Measurements from ENCODE around the gene DCTD. TPM values are rescaled to one million over a fixed set of nuclear protein-coding genes. Genes with fewer than 3 reads are reported as not detected.

DCTD gene
- total and polyA plus RNA-seq, 2 experiments from 2014 or later, result 133 to 170 TPM

- in situ Hi-C loops (cut with MboI), result no loop called here
- H3K9me3 ChIP-seq (ENCODE audit: low read depth), result no peaks in the 10 kb centered on the region
- no peaks in the 10 kb centered on the region for H3K4me1 ChIP-seq (ENCODE audit: insufficient read depth)
- no peak overlapping the region for H3K27ac ChIP-seq
- no peak overlapping the region for H2AFZ ChIP-seq
- DNase-seq, result no peak
- H3F3A ChIP-seq (ENCODE audit: insufficient read depth), result 0 out of 2 replicates have a peak, but pooled peaks cover 5% of the 10 kb centered on the region
- TF ChIP-seq EZH2 (IDR thresholded peaks at IDR 0.05; ENCODE audit: insufficient read depth, poor library complexity, severe bottlenecking) (no peak), EZH2phosphoT487 (IDR thresholded peaks at IDR 0.05; ENCODE audit: insufficient read depth, low read depth) (no peak)
- no peaks in the 10 kb centered on the region for H4K20me1 ChIP-seq (ENCODE audit: insufficient read depth)
- H3K4me2 ChIP-seq (ENCODE audit: unreplicated experiment), result no peak overlapping the region
- H3K79me2 ChIP-seq (ENCODE audit: insufficient read depth), result peaks cover 50% of the 10 kb centered on the region
- H3K27me3 ChIP-seq (replicated peaks; ENCODE audit: insufficient read depth), result no peaks in the 10 kb centered on the region
- no peak overlapping the region for H3K9ac ChIP-seq
- WGBS, 2 experiments (ENCODE audit: low coverage in 1 of 2, low lambda C conversion rate in 2 of 2, missing lambda C conversion rate in 2 of 2), result 91 to 94% methylated on average over 20 of the region's 20 CpGs
- peaks cover 43% of the 10 kb centered on the region for H3K36me3 ChIP-seq (ENCODE audit: low read depth)
- no peak overlapping the region for H3K4me3 ChIP-seq
- H3K9me2 ChIP-seq (ENCODE audit: insufficient read depth), result no peaks in the 10 kb centered on the region
Measured at GRCh38 chr4:182897601-182898478, 19.3 kb downstream of the DCTD start.

- Histone ChIP-seq H3F3A (ENCODE audit: insufficient read depth) (0 out of 2 replicates have a peak, but pooled peaks cover 5% of the 10 kb centered on the region), H4K20me1 (ENCODE audit: insufficient read depth) (no peaks in the 10 kb centered on the region), H3K27ac (no peak overlapping the region), H3K4me1 (ENCODE audit: insufficient read depth) (no peaks in the 10 kb centered on the region), H3K27me3 (replicated peaks; ENCODE audit: insufficient read depth) (no peaks in the 10 kb centered on the region), H3K9ac (no peak overlapping the region), H3K4me3 (no peak overlapping the region), H3K9me2 (ENCODE audit: insufficient read depth) (no peaks in the 10 kb centered on the region), H3K9me3 (ENCODE audit: low read depth) (no peaks in the 10 kb centered on the region), H3K4me2 (ENCODE audit: unreplicated experiment) (no peak overlapping the region), H2AFZ (no peak overlapping the region), H3K36me3 (ENCODE audit: low read depth) (peaks cover 42% of the 10 kb centered on the region), H3K79me2 (ENCODE audit: insufficient read depth) (peaks cover 36% of the 10 kb centered on the region)
- 94 to 98% methylated on average over 8 of the region's 8 CpGs for WGBS, 2 experiments (ENCODE audit: low coverage in 1 of 2, low lambda C conversion rate in 2 of 2, missing lambda C conversion rate in 2 of 2)
- DNase-seq, result no peak
- in situ Hi-C loops (cut with MboI), result no loop called here
- TF ChIP-seq EZH2phosphoT487 (IDR thresholded peaks at IDR 0.05; ENCODE audit: insufficient read depth, low read depth), result no peak
- no peak for TF ChIP-seq EZH2 (IDR thresholded peaks at IDR 0.05; ENCODE audit: insufficient read depth, poor library complexity, severe bottlenecking)
Measured at GRCh38 chr4:182896421-182896820, 20.8 kb downstream of the DCTD start.

- in situ Hi-C loops (cut with MboI), result no loop called here
- no peaks in the 10 kb centered on the region for H3K27me3 ChIP-seq (replicated peaks; ENCODE audit: insufficient read depth)
- TF ChIP-seq EZH2phosphoT487 (IDR thresholded peaks at IDR 0.05; ENCODE audit: insufficient read depth, low read depth) (no peak), EZH2 (IDR thresholded peaks at IDR 0.05; ENCODE audit: insufficient read depth, poor library complexity, severe bottlenecking) (no peak)
- 0 out of 2 replicates have a peak, but pooled peaks cover 4% of the 10 kb centered on the region for H3F3A ChIP-seq (ENCODE audit: insufficient read depth)
- no peak overlapping the region for H3K4me3 ChIP-seq
- H3K27ac ChIP-seq, result no peak overlapping the region
- no peak for DNase-seq
- peaks cover 36% of the 10 kb centered on the region for H3K79me2 ChIP-seq (ENCODE audit: insufficient read depth)
- no peaks in the 10 kb centered on the region for H4K20me1 ChIP-seq (ENCODE audit: insufficient read depth)
- H3K4me1 ChIP-seq (ENCODE audit: insufficient read depth), result no peaks in the 10 kb centered on the region
- no peaks in the 10 kb centered on the region for H3K9me2 ChIP-seq (ENCODE audit: insufficient read depth)
- no peaks in the 10 kb centered on the region for H3K9me3 ChIP-seq (ENCODE audit: low read depth)
- WGBS, 2 experiments (ENCODE audit: low coverage in 1 of 2, low lambda C conversion rate in 2 of 2, missing lambda C conversion rate in 2 of 2), result 85 to 91% methylated on average over 12 of the region's 12 CpGs
- no peak overlapping the region for H3K4me2 ChIP-seq (ENCODE audit: unreplicated experiment)
- no peak overlapping the region for H2AFZ ChIP-seq
- peaks cover 42% of the 10 kb centered on the region for H3K36me3 ChIP-seq (ENCODE audit: low read depth)
- no peak overlapping the region for H3K9ac ChIP-seq
Measured at GRCh38 chr4:182895791-182896292, 21.3 kb downstream of the DCTD start.

- Histone ChIP-seq H4K20me1 (ENCODE audit: insufficient read depth) (no peaks in the 10 kb centered on the region), H3K36me3 (ENCODE audit: low read depth) (peaks cover 44% of the 10 kb centered on the region), H3K27me3 (replicated peaks; ENCODE audit: insufficient read depth) (no peaks in the 10 kb centered on the region), H3K9me2 (ENCODE audit: insufficient read depth) (no peaks in the 10 kb centered on the region), H3K4me3 (no peak overlapping the region), H3K4me1 (ENCODE audit: insufficient read depth) (no peaks in the 10 kb centered on the region), H3K4me2 (ENCODE audit: unreplicated experiment) (no peak overlapping the region), H3F3A (ENCODE audit: insufficient read depth) (no peaks in the 10 kb centered on the region), H3K9ac (no peak overlapping the region), H3K27ac (no peak overlapping the region), H3K9me3 (ENCODE audit: low read depth) (no peaks in the 10 kb centered on the region), H2AFZ (no peak overlapping the region), H3K79me2 (ENCODE audit: insufficient read depth) (peaks cover 26% of the 10 kb centered on the region)
- in situ Hi-C loops (cut with MboI), result no loop called here
- TF ChIP-seq EZH2phosphoT487 (IDR thresholded peaks at IDR 0.05; ENCODE audit: insufficient read depth, low read depth), result no peak
- TF ChIP-seq EZH2 (IDR thresholded peaks at IDR 0.05; ENCODE audit: insufficient read depth, poor library complexity, severe bottlenecking), result no peak
- no peak for DNase-seq
- WGBS, 2 experiments (ENCODE audit: low coverage in 1 of 2, low lambda C conversion rate in 2 of 2, missing lambda C conversion rate in 2 of 2), result 95 to 97% methylated on average over 18 of the region's 18 CpGs
Measured at GRCh38 chr4:182894681-182895275, 22.4 kb downstream of the DCTD start.
